Heart right ventricle (tissue), 16 donors: Measurements from ENCODE around the gene RNASE4. TPM values are rescaled to one million over a fixed set of nuclear protein-coding genes. Genes with fewer than 3 reads are reported as not detected.

ENCODE experiments used
- ATAC-seq, 8 donors: fragments of 200-7000 bp; cut with Tn5 transposase; one replicate each; pipeline ENCODE4 v1.9.1; 2020; ENCODE audit warnings: mild to moderate bottlenecking in 8 of 8, moderate library complexity in 8 of 8, moderate number of reproducible peaks in 1 of 8
- DNase-seq, 2 donors: peaks; one replicate each; pipeline ENCODE4 v3.0.0-alpha.2; 2020
- H3K27ac ChIP-seq, 10 donors: fragments of 200-600 bp; sonication (generic) in 2 of 10; one replicate each; pipeline versions ENCODE4 v1.5.0 to v1.8.0; 2020 to 2022; ENCODE audit warnings: mild to moderate bottlenecking in 3 of 10
- H3K27me3 ChIP-seq, 7 donors: fragments of 200-600 bp; one replicate each; pipeline ENCODE4 v1.8.0; 2021 to 2022; ENCODE audit warnings: mild to moderate bottlenecking in 2 of 7
- H3K36me3 ChIP-seq, 9 donors: fragments of 200-600 bp; sonication (generic) in 1 of 9; one replicate each; pipeline versions ENCODE4 v1.5.0 to v1.8.0; 2020 to 2022; ENCODE audit warnings: mild to moderate bottlenecking in 2 of 9
- H3K4me1 ChIP-seq, 9 donors: fragments of 200-600 bp; sonication (generic) in 1 of 9; one replicate each; pipeline versions ENCODE4 v1.5.0 to v1.8.0; 2020 to 2022; ENCODE audit warnings: mild to moderate bottlenecking in 4 of 9
- H3K4me3 ChIP-seq, 10 donors: fragments of 200-600 bp; sonication (generic) in 2 of 10; one replicate each; pipeline versions ENCODE4 v1.5.0 to v1.8.0; 2020 to 2022; ENCODE audit warnings: mild to moderate bottlenecking in 7 of 10, moderate library complexity in 2 of 10
- H3K9me3 ChIP-seq, 11 donors: fragments of 200-600 bp in 10 of 11; sonication (generic) in 2 of 11; one replicate each; pipeline versions ENCODE4 v1.5.0 to v1.8.0; 2013 to 2022; ENCODE audit warnings: mild to moderate bottlenecking in 2 of 11, control low read depth in 1 of 11, moderate library complexity in 1 of 11
- WGBS, 2 donors: extraction: QIAGEN DNeasy Blood & Tissue Kit; methylation state at CpG; one replicate each; pipeline ENCODE4 v1.1.7; 2013; ENCODE audit warnings: inconsistent platforms in 1 of 2; 5-methylcytosine and 5-hydroxymethylcytosine counted together
- intact Hi-C, 10 donors: fragments of 100-400 bp; cut with DNase I; formaldehyde crosslinking; loops; one replicate each; pipeline versions ENCODE4 v1.11.1 to v1.14.2; 2022
- polyA plus RNA-seq, 2 donors: library from polyadenylated mRNA; stranded (reverse); fragments of 200-250 nt; gene quantifications; one replicate each; pipeline ENCODE4 v1.2.3, GENCODE V29; 2013
- total RNA-seq, 10 donors: library from RNA; stranded (reverse); fragmentation: NEBNext Ultra II Directional in 3 of 10; extraction: Animal tissue kit (Norgen Biotek cat#: 25700) in 3 of 10; gene quantifications; one replicate each; pipeline versions ENCODE4 v1.2.1 to v1.2.4, GENCODE V29; 2021 to 2023
- TF ChIP-seq, protein P1 (sequence below), 9 donors: fragments of 200-600 bp; sonication (generic) in 2 of 9; IDR thresholded peaks; one replicate each; pipeline versions ENCODE4 v1.5.0 to v1.8.0; 2021 to 2022; ENCODE audit warnings: antibody characterized with exemption in 9 of 9, mild to moderate bottlenecking in 5 of 9, moderate library complexity in 1 of 9
- donor health status: Arrhythmogenic right ventricular cardiomyopathy.
- donor health status: ischemic (EF 13 %, LVEDD 7.1; RV severe dilation, severe dysfunction).
- donor health status: healthy with polysubstance abuse.
- donor health status: DM: no; HTN: yes; CAD: no.
- donor health status: DM: no; HTN: no; CAD: no.
- donor health status: ischemic (EF 25% LVEDD 6.9; RV normal size, moderate dysfunction).
- donor health status: ischemic (EF 25% LVEDD 5.7; RV mildly dilated, moderate dysfunction).
- donor health status: healthy.
- donor health status: DM: yes; HTN: yes; CAD: no.
- donor health status: Ischemic cardiomyopathy.
- donor health status: ischemic (EF 35%, LVEDD 5.7; RV mildly dilated, moderate dysfunction).
- donor health status: nonischemic (EF 11% LVEDD 7.7; RV severe dilation, severe dysfunction).
- donor health status: DM: yes; HTN: yes; CAD: no.
- donor health status: PGD.
- donor health status: ischemic (EF 29% LVEDD 5.4; RV normal size, mild dysfunction).
- donor health status: nonischemic (EF 23%, LVEDD 6.1; RV moderate dilation, normal function).

The RNASE4 gene
- total and polyA plus RNA-seq, 12 donors = 2.3 to 16.2 (median 4.5) TPM

GRCh38 chr14:20656274-20656673 is 28.1 kb upstream of the RNASE4 start:
- TF ChIP-seq, protein P1, sequence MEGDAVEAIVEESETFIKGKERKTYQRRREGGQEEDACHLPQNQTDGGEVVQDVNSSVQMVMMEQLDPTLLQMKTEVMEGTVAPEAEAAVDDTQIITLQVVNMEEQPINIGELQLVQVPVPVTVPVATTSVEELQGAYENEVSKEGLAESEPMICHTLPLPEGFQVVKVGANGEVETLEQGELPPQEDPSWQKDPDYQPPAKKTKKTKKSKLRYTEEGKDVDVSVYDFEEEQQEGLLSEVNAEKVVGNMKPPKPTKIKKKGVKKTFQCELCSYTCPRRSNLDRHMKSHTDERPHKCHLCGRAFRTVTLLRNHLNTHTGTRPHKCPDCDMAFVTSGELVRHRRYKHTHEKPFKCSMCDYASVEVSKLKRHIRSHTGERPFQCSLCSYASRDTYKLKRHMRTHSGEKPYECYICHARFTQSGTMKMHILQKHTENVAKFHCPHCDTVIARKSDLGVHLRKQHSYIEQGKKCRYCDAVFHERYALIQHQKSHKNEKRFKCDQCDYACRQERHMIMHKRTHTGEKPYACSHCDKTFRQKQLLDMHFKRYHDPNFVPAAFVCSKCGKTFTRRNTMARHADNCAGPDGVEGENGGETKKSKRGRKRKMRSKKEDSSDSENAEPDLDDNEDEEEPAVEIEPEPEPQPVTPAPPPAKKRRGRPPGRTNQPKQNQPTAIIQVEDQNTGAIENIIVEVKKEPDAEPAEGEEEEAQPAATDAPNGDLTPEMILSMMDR (IDR thresholded peaks at IDR 0.05) = no peak
- Histone ChIP-seq H3K27ac (no peak overlapping the region), H3K4me3 (no peak overlapping the region), H3K36me3 (no peaks in the 10 kb centered on the region), H3K4me1 (peaks cover 0 to 6% (median 0%) of the 10 kb centered on the region in 9 donors), H3K9me3 (no peaks in the 10 kb centered on the region), H3K27me3 (peaks cover 12 to 98% (median 96%) of the 10 kb centered on the region in 7 donors)
- intact Hi-C loops = no loop called here
- no peak for ATAC-seq
- 71 to 72% methylated on average over 4 of the region's 4 CpGs for WGBS, 2 donors
- DNase-seq = no peak

DNA sequence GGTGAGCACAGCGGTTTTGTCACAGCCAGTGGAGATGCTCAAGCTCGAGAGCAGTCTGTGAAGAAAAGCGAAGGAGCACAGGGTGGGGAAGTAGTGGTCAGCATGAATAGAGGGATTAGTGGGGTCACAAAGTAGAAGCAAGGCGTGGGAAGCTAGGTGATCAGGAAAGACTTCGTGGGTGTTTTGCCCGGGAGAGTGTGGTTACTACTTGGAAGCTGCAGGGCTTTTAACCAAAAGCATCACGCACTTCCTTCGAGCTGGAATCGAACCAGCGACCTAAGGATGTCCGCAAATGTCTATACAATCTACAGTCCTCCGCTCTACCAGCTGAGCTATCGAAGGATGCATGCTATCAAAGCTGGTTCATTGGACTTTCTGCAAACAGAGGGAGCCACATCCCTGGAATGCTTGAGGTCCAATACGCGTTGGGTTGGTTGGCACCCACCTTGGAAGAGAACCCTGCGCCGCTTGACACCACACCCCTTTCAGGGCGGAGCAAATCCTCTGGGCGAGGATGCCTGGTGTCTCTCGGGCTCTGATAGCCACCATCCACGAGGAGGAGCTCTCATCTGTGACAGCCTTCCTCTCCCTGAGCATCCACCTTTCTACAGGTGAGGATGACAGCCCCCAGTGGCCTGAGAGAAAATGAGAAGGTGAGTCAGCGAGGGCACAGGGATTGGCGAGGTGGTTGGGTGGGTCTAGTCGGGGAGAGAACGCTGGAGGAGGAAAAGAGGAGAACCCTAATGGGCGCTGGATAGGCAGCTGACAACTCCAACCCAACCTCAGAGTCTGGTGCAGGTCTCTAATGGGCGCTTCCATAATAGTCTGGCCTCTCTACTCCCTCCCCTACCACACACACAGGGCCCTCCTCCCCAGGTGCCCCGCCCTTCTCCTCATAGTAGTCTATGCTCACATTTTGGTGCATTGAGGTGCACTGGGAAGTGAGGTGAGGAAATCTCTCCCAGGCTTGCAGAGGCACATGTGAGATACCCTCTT is 26.8 kb upstream of the RNASE4 start:
- ATAC-seq = no peak
- WGBS, 2 donors = 18 to 20% methylated on average over 28 of the region's 28 CpGs
- Histone ChIP-seq H3K27me3 (peaks cover 8 to 97% (median 94%) of the 10 kb centered on the region in 7 donors), H3K4me1 (peaks cover 0 to 6% (median 0%) of the 10 kb centered on the region in 9 donors), H3K36me3 (no peaks in the 10 kb centered on the region), H3K27ac (no peak overlapping the region), H3K9me3 (no peaks in the 10 kb centered on the region), H3K4me3 (no peak overlapping the region)
- no peak for DNase-seq
- TF ChIP-seq, protein P1 (IDR thresholded peaks at IDR 0.05) = no peak
- intact Hi-C loops = no loop called here

- peaks cover 8 to 97% (median 94%) of the 10 kb centered on the region in 7 donors for H3K27me3 ChIP-seq
- peaks cover 0 to 6% (median 2%) of the 10 kb centered on the region in 9 donors for H3K4me1 ChIP-seq
- no peak for ATAC-seq
- no peak overlapping the region for H3K4me3 ChIP-seq
- TF ChIP-seq, protein P1 (IDR thresholded peaks at IDR 0.05) = no peak
- intact Hi-C loops = no loop called here
- DNase-seq = no peak
- no peaks in the 10 kb centered on the region for H3K9me3 ChIP-seq
- H3K36me3 ChIP-seq = no peaks in the 10 kb centered on the region
- no peak overlapping the region for H3K27ac ChIP-seq
- 63 to 70% methylated on average over 3 of the region's 3 CpGs for WGBS, 2 donors
Measured at GRCh38 chr14:20658246-20658645, 26.1 kb upstream of the RNASE4 start.

GRCh38 chr14:20659336-20659735 is 25.0 kb upstream of the RNASE4 start:
- 70 to 74% methylated on average over 6 of the region's 6 CpGs for WGBS, 2 donors
- H3K27me3 ChIP-seq = peaks cover 8 to 97% (median 94%) of the 10 kb centered on the region in 7 donors
- H3K27ac ChIP-seq = no peak overlapping the region
- intact Hi-C loops = no loop called here
- H3K9me3 ChIP-seq = no peaks in the 10 kb centered on the region
- no peak for DNase-seq
- H3K36me3 ChIP-seq = no peaks in the 10 kb centered on the region
- H3K4me3 ChIP-seq = no peak overlapping the region
- ATAC-seq = no peak
- TF ChIP-seq, protein P1 (IDR thresholded peaks at IDR 0.05) = no peak
- peaks cover 0 to 12% (median 5%) of the 10 kb centered on the region in 9 donors for H3K4me1 ChIP-seq
